Stimulated activated CD4-positive, alpha-beta T cell treated with anti-CD3 and anti-CD28 coated beads, TNF-alpha, amount 100 ng/mL, for 24 hours (primary cell): ENCODE results near the gene NPAS1.

ENCODE experiments used
- DNase-seq, 3 experiments: peaks; one replicate each; pipeline ENCODE4 v3.0.0-alpha.2; 2020; ENCODE audit warnings: low read depth in 3 of 3

NPAS1 gene

GRCh38 chr19:47019431-47020041, at the start of gene NPAS1:
NPAS1 (plus strand) TSS chr19:47019837; CDS start chr19:47021048, 1,211 bp downstream.
- no peak for DNase-seq

- DNase-seq, result no peak
These were observed 48.8 kb upstream of the NPAS1 start for GRCh38 chr19:46970815-46971214.

GRCh38 chr19:46972311-46972710, 47.3 kb upstream of the NPAS1 start:
- DNase-seq, result no peak

GRCh38 chr19:46974181-46974580, 45.5 kb upstream of the NPAS1 start:
- DNase-seq, result no peak

- DNase-seq, result no peak
These were observed 44.4 kb upstream of the NPAS1 start for GRCh38 chr19:46975011-46975924.

- DNase-seq, result no peak
These were observed 43.5 kb upstream of the NPAS1 start for GRCh38 chr19:46975925-46976782.

GRCh38 chr19:46976845-46977320, 42.8 kb upstream of the NPAS1 start:
- no peak for DNase-seq

- DNase-seq, result no peak
These were observed 42.1 kb upstream of the NPAS1 start for GRCh38 chr19:46977548-46977947.

- DNase-seq, result no peak
These were observed 41.3 kb upstream of the NPAS1 start for GRCh38 chr19:46978171-46978869.

GRCh38 chr19:46979126-46980105, 40.2 kb upstream of the NPAS1 start:
- no peak for DNase-seq

GRCh38 chr19:46980761-46981160, 38.9 kb upstream of the NPAS1 start:
- DNase-seq, result no peak

GRCh38 chr19:46981286-46981945, 38.2 kb upstream of the NPAS1 start:
- no peak for DNase-seq

- no peak for DNase-seq
These were observed 36.5 kb upstream of the NPAS1 start for GRCh38 chr19:46983097-46983496.

GRCh38 chr19:46984077-46985010, 35.3 kb upstream of the NPAS1 start:
- DNase-seq, result no peak

- no peak for DNase-seq
These were observed 33.9 kb upstream of the NPAS1 start for GRCh38 chr19:46985542-46986415.

- no peak for DNase-seq
These were observed 30.9 kb upstream of the NPAS1 start for GRCh38 chr19:46988614-46989230.
